GM21576 (cell line): Measurements from ENCODE around the gene CEACAM16.
"Not testable (repeated sequence)": the region's sequence is repeated elsewhere in the genome, so short reads cannot be mapped to it uniquely, and the experiment has no call there.

Experiments used
- ATAC-seq: cut with Tn5 transposase; IDR thresholded peaks from one replicate; pipeline ENCODE4 v1.9.1; 2021; ENCODE audit warnings: mild to moderate bottlenecking, moderate library complexity; ENCODE audit not compliant: unreplicated experiment

Gene CEACAM16

GRCh38 chr19:44702551-44703176, 3.7 kb downstream of the CEACAM16 start:
- ATAC-seq, result no peak

GRCh38 chr19:44703336-44704078, 4.6 kb downstream of the CEACAM16 start:
- ATAC-seq, result no peak

- no peak for ATAC-seq
Observed at GRCh38 chr19:44704982-44705381, 6.0 kb downstream of the CEACAM16 start.

- no peak for ATAC-seq
Observed at GRCh38 chr19:44705502-44706010, 6.6 kb downstream of the CEACAM16 start.

- ATAC-seq, result no peak
Observed at GRCh38 chr19:44706506-44707236, 7.7 kb downstream of the CEACAM16 start.

- no peak for ATAC-seq
Observed at GRCh38 chr19:44707794-44708193, 8.8 kb downstream of the CEACAM16 start.

GRCh38 chr19:44708940-44709339, 10.0 kb downstream of the CEACAM16 start:
- no peak for ATAC-seq

- ATAC-seq, result not testable (repeated sequence)
Observed at GRCh38 chr19:44709434-44710266, 10.7 kb downstream of the CEACAM16 start.

- no peak for ATAC-seq
Observed at GRCh38 chr19:44710483-44710882, 11.5 kb downstream of the CEACAM16 start.

GRCh38 chr19:44712864-44713515, 14.0 kb downstream of the CEACAM16 start:
- no peak for ATAC-seq

GRCh38 chr19:44714597-44715169, 15.7 kb downstream of the CEACAM16 start:
- no peak for ATAC-seq

- no peak for ATAC-seq
Observed at GRCh38 chr19:44717603-44718002, 18.7 kb downstream of the CEACAM16 start.

GRCh38 chr19:44718441-44719261, 19.7 kb downstream of the CEACAM16 start:
- ATAC-seq, result no peak

- no peak for ATAC-seq
Observed at GRCh38 chr19:44719262-44719701, 20.3 kb downstream of the CEACAM16 start.

- not testable (repeated sequence) for ATAC-seq
Observed at GRCh38 chr19:44720396-44720795, 21.4 kb downstream of the CEACAM16 start.

GRCh38 chr19:44720945-44721344, 22.0 kb downstream of the CEACAM16 start:
- ATAC-seq, result no peak

- not testable (repeated sequence) for ATAC-seq
Observed at GRCh38 chr19:44721369-44721768, 22.4 kb downstream of the CEACAM16 start.

GRCh38 chr19:44722131-44723121, 23.5 kb downstream of the CEACAM16 start:
- ATAC-seq, result no peak
